Fibroblast of villous mesenchyme (primary cell): ENCODE measurements around the gene FGF18. TPM values are rescaled to one million over a fixed set of nuclear protein-coding genes. Genes with fewer than 3 reads are reported as not detected.
A peak's percentile ranks its signal among the peaks of the same experiment; 100 is the strongest.
"Not testable (repeated sequence)": the region's sequence is repeated elsewhere in the genome, so short reads cannot be mapped to it uniquely, and the experiment has no call there.

Experiments used
- DNase-seq: peaks from one replicate; pipeline ENCODE4 v3.0.0-alpha.2; 2010; ENCODE audit warnings: low read depth
- H3K4me3 ChIP-seq: 2 replicates; pipeline ENCODE4 v1.5.1; 2011; ENCODE audit warnings: low read depth, mild to moderate bottlenecking, low read length
- CTCF ChIP-seq: IDR thresholded peaks from 2 replicates; pipeline ENCODE4 v1.5.1; 2012; ENCODE audit warnings: low read depth, mild to moderate bottlenecking, low read length; ENCODE audit not compliant: insufficient read depth
- total RNA-seq: library from RNA; depleted of rRNA; stranded (reverse); fragments of >200 nt; gene quantifications from 2 replicates; pipeline ENCODE4 v1.2.3, GENCODE V29; 2012

The FGF18 gene
- total RNA-seq: under 0.01 TPM in 1 of 2 replicates, not detected in the other

- DNase-seq: peak; percentile 59
- TF ChIP-seq CTCF: no peak
- H3K4me3 ChIP-seq: peak within 1 kb of the TSS; percentile 48
These were observed at the start of gene FGF18 for GRCh38 chr5:171418982-171419687. FGF18 (plus strand) TSS chr5:171419647; CDS start chr5:171420200, 553 bp downstream.

GRCh38 chr5:171369898-171370297, 49.5 kb upstream of the FGF18 start:
- H3K4me3 ChIP-seq: no peak overlapping the region
- TF ChIP-seq CTCF: no peak
- DNase-seq: no peak

GRCh38 chr5:171370881-171371280, 48.6 kb upstream of the FGF18 start:
- not testable (repeated sequence) for H3K4me3 ChIP-seq, DNase-seq

GRCh38 chr5:171371326-171371725, 48.1 kb upstream of the FGF18 start:
- TF ChIP-seq CTCF: no peak
- no peak overlapping the region for H3K4me3 ChIP-seq
- no peak for DNase-seq

- DNase-seq: no peak
- H3K4me3 ChIP-seq: no peak overlapping the region
- TF ChIP-seq CTCF: no peak
These were observed 39.5 kb upstream of the FGF18 start for GRCh38 chr5:171379961-171380360.

GRCh38 chr5:171384416-171384815, 35.0 kb upstream of the FGF18 start:
- H3K4me3 ChIP-seq, DNase-seq: not testable (repeated sequence)

- H3K4me3 ChIP-seq, DNase-seq: not testable (repeated sequence)
These were observed 34.4 kb upstream of the FGF18 start for GRCh38 chr5:171384999-171385398.

GRCh38 chr5:171386006-171386671, 33.3 kb upstream of the FGF18 start:
- TF ChIP-seq CTCF: no peak

More at GRCh38 chr5:171386006-171386671, 33.3 kb upstream of the FGF18 start:
- no peak overlapping the region for H3K4me3 ChIP-seq
- no peak for DNase-seq
